Activated CD8-positive, alpha-beta memory T cell treated with anti-CD3 and anti-CD28 coated beads, Interleukin-2, amount 10 ng/mL, durations not matched to agents 7 days and 5 days (primary cell): ENCODE results near the gene HOXA11. TPM values are rescaled to one million over a fixed set of nuclear protein-coding genes. Genes with fewer than 3 reads are reported as not detected.

Experiments used
- ATAC-seq: fragments of 150-1000 bp; cut with Tn5 transposase; one replicate; pipeline ENCODE4 v1.10.0; 2021; ENCODE audit warnings: moderate library complexity
- CTCF ChIA-PET: fragments of 350-600 bp; sonication (Branson Sonifier 250); formaldehyde crosslinking; loops from one replicate; lab custom pipeline; 2021; ENCODE audit warnings: antibody characterized with exemption; lab: Charles Lee
- DNase-seq: peaks from one replicate; pipeline ENCODE4 v3.0.0-alpha.2; 2020
- H3K27ac Mint-ChIP-seq: one replicate; pipeline ENCODE4 v1.8.0; 2021; ENCODE audit warnings: mild to moderate bottlenecking, mixed read lengths
- H3K27me3 Mint-ChIP-seq: one replicate; pipeline ENCODE4 v1.8.0; 2021; ENCODE audit warnings: mixed read lengths
- H3K36me3 Mint-ChIP-seq: one replicate; pipeline ENCODE4 v1.8.0; 2021; ENCODE audit warnings: mild to moderate bottlenecking, mixed read lengths
- H3K4me1 Mint-ChIP-seq: one replicate; pipeline ENCODE4 v1.8.0; 2021; ENCODE audit warnings: mixed read lengths
- H3K4me3 Mint-ChIP-seq: one replicate; pipeline ENCODE4 v1.8.0; 2021; ENCODE audit warnings: mild to moderate bottlenecking, moderate library complexity, mixed read lengths
- H3K9me3 Mint-ChIP-seq: one replicate; pipeline ENCODE4 v1.8.0; 2022; ENCODE audit warnings: low read depth, mixed read lengths
- total RNA-seq, 2 experiments: library from RNA; stranded (reverse); gene quantifications; one replicate each; pipeline ENCODE4 v1.2.3, GENCODE V29; 2021

The HOXA11 gene
- total RNA-seq, 2 experiments from 2014 or later: not detected

GRCh38 chr7:27185854-27186667, 1.0 kb upstream of the HOXA11 start:
- Mint-ChIP-seq H3K36me3 (no peaks in the 10 kb centered on the region), H3K4me1 (peaks cover 28% of the 10 kb centered on the region), H3K4me3 (peak overlapping the region; percentile 29), H3K27ac (peak overlapping the region; percentile 68), H3K9me3 (no peaks in the 10 kb centered on the region), H3K27me3 (peaks cover 95% of the 10 kb centered on the region)
- ATAC-seq (no peak), DNase-seq (no peak)
- CTCF ChIA-PET: interaction anchor here (1.2 to 2.1 kb wide), 5 partner anchors 7 to 27 kb away, joined by 3 to 12 read pairs (median 4); no protein-coding TSS in a partner anchor

GRCh38 chr7:27184337-27185012, 557 bp downstream of the HOXA11 start:
- H3K4me1 Mint-ChIP-seq: peaks cover 32% of the 10 kb centered on the region
- peak overlapping the region; percentile 69 for H3K27ac Mint-ChIP-seq
- H3K4me3 Mint-ChIP-seq: peak overlapping the region; percentile 60
- H3K36me3 Mint-ChIP-seq: no peaks in the 10 kb centered on the region
- no peaks in the 10 kb centered on the region for H3K9me3 Mint-ChIP-seq
- peaks cover 88% of the 10 kb centered on the region for H3K27me3 Mint-ChIP-seq
- CTCF ChIA-PET: interaction anchor here (0.7 to 2.0 kb wide), 2 partner anchors 11 to 12 kb away, joined by 3 to 13 read pairs; no protein-coding TSS in a partner anchor
- ATAC-seq: no peak
- DNase-seq: no peak

GRCh38 chr7:27183682-27184336, 1.2 kb downstream of the HOXA11 start:
- Mint-ChIP-seq H3K27me3 (peaks cover 88% of the 10 kb centered on the region), H3K9me3 (no peaks in the 10 kb centered on the region), H3K27ac (no peak overlapping the region), H3K36me3 (no peaks in the 10 kb centered on the region), H3K4me3 (no peak overlapping the region), H3K4me1 (peaks cover 31% of the 10 kb centered on the region)
- ATAC-seq: no peak
- CTCF ChIA-PET: interaction anchor here (1.0 to 2.0 kb wide), 2 partner anchors 12 to 23 kb away, joined by 3 to 13 read pairs; no protein-coding TSS in a partner anchor
- no peak for DNase-seq

GRCh38 chr7:27182861-27183681, 2.0 kb downstream of the HOXA11 start:
- Mint-ChIP-seq H3K4me1 (peaks cover 24% of the 10 kb centered on the region), H3K9me3 (no peaks in the 10 kb centered on the region), H3K27ac (no peak overlapping the region), H3K36me3 (no peaks in the 10 kb centered on the region), H3K27me3 (peaks cover 86% of the 10 kb centered on the region), H3K4me3 (no peak overlapping the region)
- DNase-seq (no peak), ATAC-seq (no peak)
- CTCF ChIA-PET: interaction anchor here (1.0 to 2.0 kb wide), 3 partner anchors 13 to 22 kb away, joined by 3 to 13 read pairs (median 4); no protein-coding TSS in a partner anchor

GRCh38 chr7:27182285-27182841, 2.7 kb downstream of the HOXA11 start:
- Mint-ChIP-seq H3K4me1 (peaks cover 20% of the 10 kb centered on the region), H3K9me3 (no peaks in the 10 kb centered on the region), H3K36me3 (no peaks in the 10 kb centered on the region), H3K27ac (no peak overlapping the region), H3K4me3 (no peak overlapping the region), H3K27me3 (peaks cover 86% of the 10 kb centered on the region)
- no peak for DNase-seq
- CTCF ChIA-PET: interaction anchor here (1.0 to 2.0 kb wide), 3 partner anchors 14 to 21 kb away, joined by 3 to 13 read pairs (median 4); no protein-coding TSS in a partner anchor
- ATAC-seq: no peak

- no peak overlapping the region for H3K4me3 Mint-ChIP-seq
- peaks cover 85% of the 10 kb centered on the region for H3K27me3 Mint-ChIP-seq
- CTCF ChIA-PET: interaction anchor here (1.2 kb wide), 1 partner anchor 19 kb away, joined by 4 read pairs; no protein-coding TSS in a partner anchor
- no peak for ATAC-seq
- H3K4me1 Mint-ChIP-seq: peaks cover 20% of the 10 kb centered on the region
- H3K9me3 Mint-ChIP-seq: no peaks in the 10 kb centered on the region
- H3K36me3 Mint-ChIP-seq: no peaks in the 10 kb centered on the region
- H3K27ac Mint-ChIP-seq: no peak overlapping the region
- no peak for DNase-seq
These were observed 3.2 kb downstream of the HOXA11 start for GRCh38 chr7:27181795-27182275.

- no peak for ATAC-seq
- CTCF ChIA-PET: interaction anchor here (1.0 to 2.4 kb wide), 11 partner anchors 10 to 1221 kb away, joined by 3 to 13 read pairs (median 6); no protein-coding TSS in a partner anchor
- H3K9me3 Mint-ChIP-seq: no peaks in the 10 kb centered on the region
- H3K4me3 Mint-ChIP-seq: no peak overlapping the region
- peaks cover 14% of the 10 kb centered on the region for H3K4me1 Mint-ChIP-seq
- H3K36me3 Mint-ChIP-seq: no peaks in the 10 kb centered on the region
- H3K27ac Mint-ChIP-seq: no peak overlapping the region
- peaks cover 84% of the 10 kb centered on the region for H3K27me3 Mint-ChIP-seq
- no peak for DNase-seq
These were observed 4.3 kb downstream of the HOXA11 start for GRCh38 chr7:27180431-27181420.

GRCh38 chr7:27179503-27180430, 5.3 kb downstream of the HOXA11 start:
- Mint-ChIP-seq H3K4me1 (peaks cover 6% of the 10 kb centered on the region), H3K9me3 (no peaks in the 10 kb centered on the region), H3K27ac (no peak overlapping the region), H3K36me3 (no peaks in the 10 kb centered on the region), H3K27me3 (peaks cover 82% of the 10 kb centered on the region), H3K4me3 (no peak overlapping the region)
- DNase-seq (peak; percentile 58), ATAC-seq (peak; percentile 68)
- CTCF ChIA-PET: interaction anchor here (0.9 to 2.4 kb wide), 16 partner anchors 7 to 1287 kb away, joined by 3 to 13 read pairs (median 4); no protein-coding TSS in a partner anchor

- no peak for ATAC-seq
- Mint-ChIP-seq H3K4me1 (peaks cover 4% of the 10 kb centered on the region), H3K4me3 (no peak overlapping the region), H3K36me3 (no peaks in the 10 kb centered on the region), H3K27ac (no peak overlapping the region), H3K9me3 (no peaks in the 10 kb centered on the region), H3K27me3 (peaks cover 82% of the 10 kb centered on the region)
- CTCF ChIA-PET: interaction anchor here (0.9 to 2.4 kb wide), 13 partner anchors 8 to 1286 kb away, joined by 3 to 13 read pairs (median 4); no protein-coding TSS in a partner anchor
- no peak for DNase-seq
These were observed 6.0 kb downstream of the HOXA11 start for GRCh38 chr7:27179030-27179429.

GRCh38 chr7:27178366-27178765, 6.7 kb downstream of the HOXA11 start:
- Mint-ChIP-seq H3K4me3 (no peak overlapping the region), H3K9me3 (no peaks in the 10 kb centered on the region), H3K36me3 (no peaks in the 10 kb centered on the region), H3K4me1 (peaks cover 4% of the 10 kb centered on the region), H3K27ac (no peak overlapping the region), H3K27me3 (peaks cover 77% of the 10 kb centered on the region)
- ATAC-seq (no peak), DNase-seq (no peak)
- CTCF ChIA-PET: interaction anchor here (1.7 to 2.4 kb wide), 4 partner anchors 8 to 18 kb away, joined by 4 to 13 read pairs (median 10); no protein-coding TSS in a partner anchor
